IMR-90 (cell line): ENCODE results near the gene ABCC4. TPM values are rescaled to one million over a fixed set of nuclear protein-coding genes. Genes with fewer than 3 reads are reported as not detected.

Experiments used
- ATAC-seq: fragments of 200-7000 bp; cut with Tn5 transposase; 2 replicates; pipeline ENCODE4 v1.9.1; 2020; ENCODE audit warnings: low read depth, mild to moderate bottlenecking, moderate library complexity
- BruUV-seq: library from RNA; stranded (reverse); fragments of 400-500 nt; replicated peaks from 2 replicates; lab custom pipeline; 2021; lab: Mats Ljungman, UMichigan
- CTCF ChIA-PET: fragments of 300-600 bp; formaldehyde crosslinking; extraction: SDS; loops from one replicate; lab custom pipeline; 2021; ENCODE audit warnings: antibody characterized with exemption; lab: Yijun Ruan, JAX
- POLR2A ChIA-PET: fragments of 300-600 bp; sonication (Branson Sonifier 250); formaldehyde crosslinking; loops from one replicate; lab custom pipeline; 2022; ENCODE audit warnings: antibody characterized with exemption; ENCODE audit not compliant: unreplicated experiment; lab: Charles Lee
- DNase-seq: peaks from one replicate; pipeline ENCODE4 v3.0.0; 2013
- H2AFZ ChIP-seq: replicated peaks from 2 replicates; pipeline ENCODE3; 2013; ENCODE audit warnings: low read length, mild to moderate bottlenecking; ENCODE audit not compliant: poor library complexity
- H2AK5ac ChIP-seq: 2 replicates; pipeline ENCODE4 v1.6.1; 2013; ENCODE audit warnings: low read depth, low read length, inconsistent platforms
- H2AK9ac ChIP-seq: replicated peaks from 2 replicates; pipeline ENCODE3; 2013; ENCODE audit warnings: mild to moderate bottlenecking, low read depth, low read length, moderate library complexity; ENCODE audit not compliant: poor library complexity
- H2BK120ac ChIP-seq: 2 replicates; pipeline ENCODE4 v1.6.1; 2013; ENCODE audit warnings: low read depth, low read length, inconsistent platforms
- H2BK15ac ChIP-seq: 3 replicates; pipeline ENCODE4 v1.6.1; 2013; ENCODE audit warnings: low read depth, low read length, inconsistent platforms
- H2BK20ac ChIP-seq: 2 replicates; pipeline ENCODE4 v1.6.1; 2013; ENCODE audit warnings: low read depth, mild to moderate bottlenecking, inconsistent platforms, low read length, moderate library complexity
- H2BK5ac ChIP-seq: 2 replicates; pipeline ENCODE4 v1.6.1; 2013; ENCODE audit warnings: mild to moderate bottlenecking, low read depth, low read length, inconsistent platforms; ENCODE audit not compliant: poor library complexity, severe bottlenecking
- H3K14ac ChIP-seq: replicated peaks from 2 replicates; pipeline ENCODE4 v1.6.1; 2013; ENCODE audit warnings: low read depth, low read length, inconsistent platforms
- H3K18ac ChIP-seq: 2 replicates; pipeline ENCODE4 v1.6.1; 2013; ENCODE audit warnings: low read depth, low read length, control low read depth
- H3K23ac ChIP-seq: 2 replicates; pipeline ENCODE4 v1.6.1; 2013; ENCODE audit warnings: low read depth, low read length, inconsistent platforms
- H3K27ac ChIP-seq: 2 replicates; pipeline ENCODE4 v1.5.1; 2013; ENCODE audit warnings: mild to moderate bottlenecking, control low read depth, low read length; ENCODE audit not compliant: insufficient read depth
- H3K27me3 ChIP-seq: 2 replicates; pipeline ENCODE4 v1.6.1; 2013; ENCODE audit warnings: low read length; ENCODE audit not compliant: control insufficient read depth, insufficient read depth
- H3K36me3 ChIP-seq: 2 replicates; pipeline ENCODE4 v1.6.1; 2013; ENCODE audit warnings: low read length, mixed read lengths; ENCODE audit not compliant: control insufficient read depth, insufficient read depth
- H3K4ac ChIP-seq: 2 replicates; pipeline ENCODE4 v1.6.1; 2013; ENCODE audit warnings: low read depth, low read length, inconsistent platforms
- H3K4me1 ChIP-seq: 2 replicates; pipeline ENCODE4 v1.6.1; 2013; ENCODE audit warnings: low read length, mixed read lengths; ENCODE audit not compliant: control insufficient read depth, insufficient read depth
- H3K4me2 ChIP-seq: 2 replicates; pipeline ENCODE4 v1.6.1; 2013; ENCODE audit warnings: low read depth, mild to moderate bottlenecking, control low read depth, low read length, moderate library complexity
- H3K4me3 ChIP-seq: 2 replicates; pipeline ENCODE4 v1.5.1; 2013; ENCODE audit warnings: low read depth, mild to moderate bottlenecking, control low read depth, low read length, moderate library complexity; ENCODE audit not compliant: insufficient read depth
- H3K56ac ChIP-seq: 2 replicates; pipeline ENCODE4 v1.6.1; 2013; ENCODE audit warnings: low read length, inconsistent platforms; ENCODE audit not compliant: insufficient read depth; ENCODE audit errors: extremely low read depth
- H3K79me1 ChIP-seq, 2 experiments: 2 replicates each; pipeline ENCODE4 v1.6.1; 2013; ENCODE audit warnings: low read length in 2 of 2, inconsistent platforms in 1 of 2, low read depth in 1 of 2
- H3K9ac ChIP-seq: 2 replicates; pipeline ENCODE4 v1.6.1; 2013; ENCODE audit warnings: low read depth, low read length, control low read depth
- H3K9me1 ChIP-seq: 2 replicates; pipeline ENCODE4 v1.6.1; 2013; ENCODE audit warnings: low read length, inconsistent platforms; ENCODE audit not compliant: insufficient read depth
- H3K9me3 ChIP-seq: 2 replicates; pipeline ENCODE4 v1.6.1; 2013; ENCODE audit warnings: low read length; ENCODE audit not compliant: control insufficient read depth, insufficient read depth
- H4K20me1 ChIP-seq: 2 replicates; pipeline ENCODE4 v1.6.1; 2013; ENCODE audit warnings: low read length, inconsistent platforms; ENCODE audit not compliant: insufficient read depth
- H4K5ac ChIP-seq: 2 replicates; pipeline ENCODE4 v1.6.1; 2013; ENCODE audit warnings: mild to moderate bottlenecking, low read depth, low read length, control low read depth
- H4K8ac ChIP-seq, 2 experiments: 2 replicates each; pipeline ENCODE4 v1.6.1; 2013; ENCODE audit warnings: low read depth in 2 of 2, low read length in 2 of 2, control low read depth in 1 of 2, inconsistent platforms in 1 of 2
- H4K91ac ChIP-seq: 2 replicates; pipeline ENCODE4 v1.6.1; 2013; ENCODE audit warnings: low read depth, low read length, inconsistent platforms; ENCODE audit not compliant: insufficient read depth
- CHD1 ChIP-seq: IDR thresholded peaks from 2 replicates; pipeline ENCODE4 v1.6.1; 2012; ENCODE audit warnings: low read depth, low read length, improper control_type of control experiment
- CTCF ChIP-seq: conservative IDR thresholded peaks from 2 replicates; pipeline ENCODE4 v1.5.1; 2012; ENCODE audit warnings: mild to moderate bottlenecking, low read depth, low read length, improper control_type of control experiment
- ELK1 ChIP-seq: fragments of 150-350 bp; IDR thresholded peaks from 2 replicates; pipeline ENCODE4 v1.6.1; 2016; ENCODE audit warnings: low read depth, mild to moderate bottlenecking, low read length, moderate library complexity, borderline replicate concordance
- FOS ChIP-seq: fragments of 150-350 bp; IDR thresholded peaks from 2 replicates; pipeline ENCODE4 v1.6.1; 2016; ENCODE audit warnings: low read depth, low read length
- MAFK ChIP-seq: IDR thresholded peaks from 2 replicates; pipeline ENCODE4 v1.6.1; 2012; ENCODE audit warnings: low read depth, low read length, improper control_type of control experiment
- MAZ ChIP-seq: IDR thresholded peaks from 2 replicates; pipeline ENCODE4 v1.6.1; 2012; ENCODE audit warnings: low read depth, mild to moderate bottlenecking, low read length, improper control_type of control experiment, moderate library complexity, borderline replicate concordance
- MXI1 ChIP-seq: IDR thresholded peaks from 2 replicates; pipeline ENCODE4 v1.6.1; 2012; ENCODE audit warnings: low read depth, mild to moderate bottlenecking, low read length, moderate library complexity, borderline replicate concordance
- POLR2A ChIP-seq: IDR thresholded peaks from 2 replicates; pipeline ENCODE4 v1.6.1; 2012; ENCODE audit warnings: mild to moderate bottlenecking, low read depth, low read length
- RAD21 ChIP-seq: IDR thresholded peaks from 2 replicates; pipeline ENCODE4 v1.6.1; 2012; ENCODE audit warnings: low read length, improper control_type of control experiment
- RCOR1 ChIP-seq: IDR thresholded peaks from 2 replicates; pipeline ENCODE4 v1.6.1; 2012; ENCODE audit warnings: mild to moderate bottlenecking, low read length, improper control_type of control experiment; ENCODE audit not compliant: insufficient replicate concordance
- RFX5 ChIP-seq: IDR thresholded peaks from 2 replicates; pipeline ENCODE4 v1.8.0; 2012; ENCODE audit warnings: low read depth, mild to moderate bottlenecking, low read length, moderate library complexity
- SMC3 ChIP-seq: fragments of 150-350 bp; IDR thresholded peaks from 2 replicates; pipeline ENCODE4 v1.6.1; 2016; ENCODE audit warnings: low read depth, mild to moderate bottlenecking, antibody characterized with exemption, low read length, moderate library complexity
- WGBS, 2 experiments: methylation state at CpG; one replicate each; pipeline versions ENCODE4 v1.1.5 to v1.1.7; 2013; ENCODE audit warnings: missing lambda C conversion rate in 2 of 2; ENCODE audit not compliant: insufficient read length in 1 of 2; ENCODE audit errors: extremely low coverage in 2 of 2; 5-methylcytosine and 5-hydroxymethylcytosine counted together
- dilution Hi-C: fragments of 300-500 bp; cut with HindIII; formaldehyde crosslinking; loops from one replicate; pipeline ENCODE4 v1.14.3; 2018; ENCODE audit warnings: low sequenced_read_pairs; ENCODE audit not compliant: unreplicated experiment
- in situ Hi-C: fragments of 300-500 bp; cut with MboI; formaldehyde crosslinking; loops from 3 replicates; pipeline ENCODE4 v1.14.3; 2019; ENCODE audit warnings: low sequenced_read_pairs, inconsistent platforms, mixed read lengths
- intact Hi-C: fragments of 100-400 bp; cut with micrococcal nuclease; formaldehyde crosslinking; loops from 2 replicates; pipeline ENCODE4 v1.10.0; 2022
- polyA plus RNA-seq, 3 experiments: library from polyadenylated mRNA; depleted of rRNA; stranded (reverse); fragments of >200 nt; gene quantifications; 2 replicates each; pipeline ENCODE4 v1.2.3, GENCODE V29; 2012; ENCODE audit warnings: low replicate concordance in 1 of 3
- total RNA-seq: library from RNA; depleted of rRNA; stranded (reverse); fragments of >200 nt; gene quantifications from 2 replicates; pipeline ENCODE4 v1.2.3, GENCODE V29; 2012

ABCC4 gene
- total and polyA plus RNA-seq, 2 of the 4 experiments (the other 2 are of a cell fraction), result 16.6 to 41.4 TPM

- DNase-seq (no peak), ATAC-seq (no peak)
- Histone ChIP-seq H4K8ac (no peak overlapping the region; a peak in 1 of 4 replicates), H3K27ac (no peak overlapping the region), H3K23ac (no peak overlapping the region), H2BK15ac (no peak overlapping the region), H3K4me1 (peaks cover 3% of the 10 kb centered on the region; the same call in 1 of the 2 replicates), H4K91ac (no peak overlapping the region), H2AFZ (no peak overlapping the region), H2BK20ac (no peak overlapping the region), H2BK120ac (no peak overlapping the region), H3K56ac (no peak overlapping the region), H3K18ac (no peak overlapping the region), H3K36me3 (peaks cover 30% of the 10 kb centered on the region), H2AK9ac (no peak overlapping the region), H3K9me3 (no peaks in the 10 kb centered on the region), H3K4me2 (no peak overlapping the region), H3K4me3 (no peak overlapping the region), H3K9me1 (peaks cover 23% of the 10 kb centered on the region), H2BK5ac (no peak overlapping the region), H3K14ac (no peak overlapping the region), H4K5ac (no peak overlapping the region), H4K20me1 (peaks cover 13% of the 10 kb centered on the region; the same call in 1 of the 2 replicates), H2AK5ac (no peak overlapping the region), H3K4ac (no peak overlapping the region), H3K9ac (no peak overlapping the region), H3K27me3 (no peaks in the 10 kb centered on the region), H3K79me1 (peaks cover 0 to 28% of the 10 kb centered on the region in 2 experiments; a peak in 2 of 4 replicates)
- dilution Hi-C loops (no loop called here), intact Hi-C loops (no loop called here), in situ Hi-C loops (no loop called here)
- ChIA-PET CTCF (no interaction called here), POLR2A (no interaction called here)
- WGBS, 2 experiments, result no CpG with 5 or more reads among the region's 7 CpGs
- TF ChIP-seq ELK1 (no peak), RCOR1 (no peak), CHD1 (no peak), CTCF (no peak), FOS (no peak), MAZ (no peak), RAD21 (no peak), POLR2A (no peak), MAFK (no peak), SMC3 (no peak), MXI1 (no peak), RFX5 (no peak)
- no TSS peak for BruUV-seq
Observed at GRCh38 chr13:95083066-95083465, 218.2 kb downstream of the ABCC4 start.
